ENCODE measurements around the gene PRPF6. TPM values are rescaled to one million over a fixed set of nuclear protein-coding genes. Genes with fewer than 3 reads are reported as not detected.

PRPF6 gene
- total and polyA plus RNA-seq, 2 of the 13 experiments (the other 11 are each of a cell fraction or from before 2014, with no cell fraction given) = 63.7 to 101 TPM

DNA sequence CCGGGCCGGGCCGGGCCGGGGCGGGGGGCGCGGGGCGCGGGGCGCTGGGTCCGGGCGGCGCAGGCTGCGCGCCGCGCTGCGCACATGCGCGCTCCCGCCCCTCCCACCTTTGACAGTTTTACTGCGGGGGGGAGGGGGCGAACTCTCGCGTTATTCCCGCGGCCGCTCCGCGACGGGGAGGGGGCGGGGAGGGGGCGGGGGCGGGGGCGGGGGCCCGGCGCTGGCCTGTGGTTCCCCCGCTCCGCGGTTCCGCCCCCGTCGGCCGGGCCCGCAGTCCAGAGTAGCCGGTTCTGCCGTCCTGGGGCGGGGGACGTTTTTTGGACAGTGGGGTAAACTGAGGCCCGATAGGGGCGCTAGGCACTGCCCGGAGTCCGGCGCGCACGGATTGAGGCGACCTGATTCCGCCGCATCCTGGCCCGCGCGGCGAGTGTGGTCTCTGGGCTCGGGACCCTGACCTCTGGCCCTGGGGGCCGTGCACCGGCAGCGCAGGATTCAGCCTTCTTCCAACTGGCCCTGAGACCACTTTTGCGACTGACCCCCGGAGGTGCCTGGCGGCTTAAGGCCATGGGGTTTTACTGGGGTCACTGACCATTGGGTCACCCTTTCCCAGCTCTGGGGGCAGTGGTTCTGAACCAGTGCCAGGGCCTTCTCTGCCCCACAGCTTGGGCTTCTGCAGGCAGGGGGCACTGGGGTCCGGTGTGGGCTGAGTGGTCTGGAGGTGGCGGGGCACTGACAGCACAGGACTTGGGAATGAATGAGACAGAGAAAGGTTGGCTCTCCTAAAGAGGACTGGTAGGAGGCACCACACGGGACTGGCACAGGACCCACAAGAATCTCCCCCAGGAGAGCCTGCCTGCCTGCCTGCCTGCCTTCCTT is 10.9 kb upstream of the PRPF6 start, which contains the start of gene ZNF512B (continued):
- TF ChIP-seq, protein P1, sequence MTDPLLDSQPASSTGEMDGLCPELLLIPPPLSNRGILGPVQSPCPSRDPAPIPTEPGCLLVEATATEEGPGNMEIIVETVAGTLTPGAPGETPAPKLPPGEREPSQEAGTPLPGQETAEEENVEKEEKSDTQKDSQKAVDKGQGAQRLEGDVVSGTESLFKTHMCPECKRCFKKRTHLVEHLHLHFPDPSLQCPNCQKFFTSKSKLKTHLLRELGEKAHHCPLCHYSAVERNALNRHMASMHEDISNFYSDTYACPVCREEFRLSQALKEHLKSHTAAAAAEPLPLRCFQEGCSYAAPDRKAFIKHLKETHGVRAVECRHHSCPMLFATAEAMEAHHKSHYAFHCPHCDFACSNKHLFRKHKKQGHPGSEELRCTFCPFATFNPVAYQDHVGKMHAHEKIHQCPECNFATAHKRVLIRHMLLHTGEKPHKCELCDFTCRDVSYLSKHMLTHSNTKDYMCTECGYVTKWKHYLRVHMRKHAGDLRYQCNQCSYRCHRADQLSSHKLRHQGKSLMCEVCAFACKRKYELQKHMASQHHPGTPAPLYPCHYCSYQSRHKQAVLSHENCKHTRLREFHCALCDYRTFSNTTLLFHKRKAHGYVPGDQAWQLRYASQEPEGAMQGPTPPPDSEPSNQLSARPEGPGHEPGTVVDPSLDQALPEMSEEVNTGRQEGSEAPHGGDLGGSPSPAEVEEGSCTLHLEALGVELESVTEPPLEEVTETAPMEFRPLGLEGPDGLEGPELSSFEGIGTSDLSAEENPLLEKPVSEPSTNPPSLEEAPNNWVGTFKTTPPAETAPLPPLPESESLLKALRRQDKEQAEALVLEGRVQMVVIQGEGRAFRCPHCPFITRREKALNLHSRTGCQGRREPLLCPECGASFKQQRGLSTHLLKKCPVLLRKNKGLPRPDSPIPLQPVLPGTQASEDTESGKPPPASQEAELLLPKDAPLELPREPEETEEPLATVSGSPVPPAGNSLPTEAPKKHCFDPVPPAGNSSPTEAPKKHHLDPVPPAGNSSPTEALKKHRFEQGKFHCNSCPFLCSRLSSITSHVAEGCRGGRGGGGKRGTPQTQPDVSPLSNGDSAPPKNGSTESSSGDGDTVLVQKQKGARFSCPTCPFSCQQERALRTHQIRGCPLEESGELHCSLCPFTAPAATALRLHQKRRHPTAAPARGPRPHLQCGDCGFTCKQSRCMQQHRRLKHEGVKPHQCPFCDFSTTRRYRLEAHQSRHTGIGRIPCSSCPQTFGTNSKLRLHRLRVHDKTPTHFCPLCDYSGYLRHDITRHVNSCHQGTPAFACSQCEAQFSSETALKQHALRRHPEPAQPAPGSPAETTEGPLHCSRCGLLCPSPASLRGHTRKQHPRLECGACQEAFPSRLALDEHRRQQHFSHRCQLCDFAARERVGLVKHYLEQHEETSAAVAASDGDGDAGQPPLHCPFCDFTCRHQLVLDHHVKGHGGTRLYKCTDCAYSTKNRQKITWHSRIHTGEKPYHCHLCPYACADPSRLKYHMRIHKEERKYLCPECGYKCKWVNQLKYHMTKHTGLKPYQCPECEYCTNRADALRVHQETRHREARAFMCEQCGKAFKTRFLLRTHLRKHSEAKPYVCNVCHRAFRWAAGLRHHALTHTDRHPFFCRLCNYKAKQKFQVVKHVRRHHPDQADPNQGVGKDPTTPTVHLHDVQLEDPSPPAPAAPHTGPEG (CRISPR knock-in tag; IDR thresholded peaks at IDR 0.05) = no peak
- TF ChIP-seq MBNL3 (CRISPR knock-in tag; conservative IDR thresholded peaks at IDR 0.05) (no peak), GLMP (CRISPR knock-in tag; IDR thresholded peaks at IDR 0.05; ENCODE audit: borderline replicate concordance) (no peak), ZNF383 (CRISPR knock-in tag; IDR thresholded peaks at IDR 0.05; ENCODE audit: borderline replicate concordance) (no peak), ARNT2 (CRISPR knock-in tag; IDR thresholded peaks at IDR 0.05; ENCODE audit: low read depth) (peak; percentile 74; the same call in 1 of the 2 replicates), ZBED4 (CRISPR knock-in tag; IDR thresholded peaks at IDR 0.05; ENCODE audit: borderline replicate concordance) (peak; percentile 94; the same call in 1 of the 2 replicates), SNRNP70 (IDR thresholded peaks at IDR 0.05; ENCODE audit: low read depth, low read length) (no peak), ISL2 (CRISPR knock-in tag; IDR thresholded peaks at IDR 0.05) (peak; percentile 28; the same call in 1 of the 2 replicates), ZNF619 (CRISPR knock-in tag; IDR thresholded peaks at IDR 0.05) (peak; percentile 81; the same call in 1 of the 2 replicates), ASH2L (IDR thresholded peaks at IDR 0.05; ENCODE audit: insufficient read length, low read depth, low read length) (no peak), SNAPC2 (CRISPR knock-in tag; IDR thresholded peaks at IDR 0.05) (no peak)
- TF ChIP-seq, protein P2, sequence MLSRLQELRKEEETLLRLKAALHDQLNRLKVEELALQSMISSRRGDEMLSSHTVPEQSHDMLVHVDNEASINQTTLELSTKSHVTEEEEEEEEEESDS (CRISPR knock-in tag; IDR thresholded peaks at IDR 0.05; ENCODE audit: borderline replicate concordance) = no peak
- TF ChIP-seq, protein P3, sequence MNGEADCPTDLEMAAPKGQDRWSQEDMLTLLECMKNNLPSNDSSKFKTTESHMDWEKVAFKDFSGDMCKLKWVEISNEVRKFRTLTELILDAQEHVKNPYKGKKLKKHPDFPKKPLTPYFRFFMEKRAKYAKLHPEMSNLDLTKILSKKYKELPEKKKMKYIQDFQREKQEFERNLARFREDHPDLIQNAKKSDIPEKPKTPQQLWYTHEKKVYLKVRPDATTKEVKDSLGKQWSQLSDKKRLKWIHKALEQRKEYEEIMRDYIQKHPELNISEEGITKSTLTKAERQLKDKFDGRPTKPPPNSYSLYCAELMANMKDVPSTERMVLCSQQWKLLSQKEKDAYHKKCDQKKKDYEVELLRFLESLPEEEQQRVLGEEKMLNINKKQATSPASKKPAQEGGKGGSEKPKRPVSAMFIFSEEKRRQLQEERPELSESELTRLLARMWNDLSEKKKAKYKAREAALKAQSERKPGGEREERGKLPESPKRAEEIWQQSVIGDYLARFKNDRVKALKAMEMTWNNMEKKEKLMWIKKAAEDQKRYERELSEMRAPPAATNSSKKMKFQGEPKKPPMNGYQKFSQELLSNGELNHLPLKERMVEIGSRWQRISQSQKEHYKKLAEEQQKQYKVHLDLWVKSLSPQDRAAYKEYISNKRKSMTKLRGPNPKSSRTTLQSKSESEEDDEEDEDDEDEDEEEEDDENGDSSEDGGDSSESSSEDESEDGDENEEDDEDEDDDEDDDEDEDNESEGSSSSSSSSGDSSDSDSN (CRISPR knock-in tag; IDR thresholded peaks at IDR 0.05) = peak; percentile 62; the same call in 1 of the 2 replicates

Data from HepG2 (cell line).